NB4 (cell line): ENCODE measurements around the gene CHRNB2.

ENCODE experiments used
- MYC ChIP-seq: IDR thresholded peaks from 2 replicates; pipeline ENCODE4 v1.6.1; 2011; ENCODE audit warnings: low read depth, low read length
- POLR2A ChIP-seq: IDR thresholded peaks from 2 replicates; pipeline ENCODE4 v1.6.1; 2011; ENCODE audit warnings: mild to moderate bottlenecking; ENCODE audit not compliant: insufficient read length; ENCODE audit errors: extremely low read depth
- TF ChIP-seq, protein P1 (sequence below): IDR thresholded peaks from one replicate; pipeline ENCODE4 v1.5.1; 2012; ENCODE audit warnings: low read depth, low read length
- TF ChIP-seq, protein P2 (sequence below): IDR thresholded peaks from 2 replicates; pipeline ENCODE4 v1.6.1; 2011; ENCODE audit warnings: low read depth, low read length

DNA sequence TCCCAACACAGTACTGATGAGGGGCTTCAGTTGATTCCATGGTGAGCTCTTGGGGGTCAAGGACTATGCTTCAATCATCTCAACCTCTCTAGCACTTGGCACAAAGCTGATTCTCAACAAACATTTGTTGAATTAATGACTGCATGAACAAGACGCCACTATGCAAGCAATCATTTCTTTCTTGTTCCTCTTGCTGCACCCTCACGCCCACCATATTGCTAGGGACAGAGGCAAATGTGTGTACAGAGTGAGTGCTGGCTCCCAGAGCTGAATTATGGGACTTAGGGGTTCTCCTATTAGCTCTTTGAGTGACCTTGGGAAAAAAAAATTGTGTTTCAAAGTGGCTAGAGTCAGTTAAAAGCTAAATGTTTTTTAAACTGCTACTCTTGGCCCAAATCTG, 38.0 kb downstream of the CHRNB2 start:
- TF ChIP-seq, protein P1, sequence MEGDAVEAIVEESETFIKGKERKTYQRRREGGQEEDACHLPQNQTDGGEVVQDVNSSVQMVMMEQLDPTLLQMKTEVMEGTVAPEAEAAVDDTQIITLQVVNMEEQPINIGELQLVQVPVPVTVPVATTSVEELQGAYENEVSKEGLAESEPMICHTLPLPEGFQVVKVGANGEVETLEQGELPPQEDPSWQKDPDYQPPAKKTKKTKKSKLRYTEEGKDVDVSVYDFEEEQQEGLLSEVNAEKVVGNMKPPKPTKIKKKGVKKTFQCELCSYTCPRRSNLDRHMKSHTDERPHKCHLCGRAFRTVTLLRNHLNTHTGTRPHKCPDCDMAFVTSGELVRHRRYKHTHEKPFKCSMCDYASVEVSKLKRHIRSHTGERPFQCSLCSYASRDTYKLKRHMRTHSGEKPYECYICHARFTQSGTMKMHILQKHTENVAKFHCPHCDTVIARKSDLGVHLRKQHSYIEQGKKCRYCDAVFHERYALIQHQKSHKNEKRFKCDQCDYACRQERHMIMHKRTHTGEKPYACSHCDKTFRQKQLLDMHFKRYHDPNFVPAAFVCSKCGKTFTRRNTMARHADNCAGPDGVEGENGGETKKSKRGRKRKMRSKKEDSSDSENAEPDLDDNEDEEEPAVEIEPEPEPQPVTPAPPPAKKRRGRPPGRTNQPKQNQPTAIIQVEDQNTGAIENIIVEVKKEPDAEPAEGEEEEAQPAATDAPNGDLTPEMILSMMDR, result no peak
- TF ChIP-seq POLR2A (no peak), MYC (no peak)
- TF ChIP-seq, protein P2, sequence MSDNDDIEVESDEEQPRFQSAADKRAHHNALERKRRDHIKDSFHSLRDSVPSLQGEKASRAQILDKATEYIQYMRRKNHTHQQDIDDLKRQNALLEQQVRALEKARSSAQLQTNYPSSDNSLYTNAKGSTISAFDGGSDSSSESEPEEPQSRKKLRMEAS, result no peak
